Upper lobe of right lung (tissue), 1 donor: ENCODE results near the gene IFI35. TPM values are rescaled to one million over a fixed set of nuclear protein-coding genes. Genes with fewer than 3 reads are reported as not detected.

ENCODE experiments used
- ATAC-seq: fragments of 200-7000 bp; cut with Tn5 transposase; one replicate; pipeline ENCODE4 v1.9.1; 2020; ENCODE audit warnings: mild to moderate bottlenecking, moderate library complexity
- DNase-seq: peaks from one replicate; pipeline ENCODE4 v3.0.0-alpha.2; 2020
- H3K27ac ChIP-seq: fragments of 200-600 bp; one replicate; pipeline ENCODE4 v1.8.0; 2022
- H3K27me3 ChIP-seq: fragments of 200-600 bp; one replicate; pipeline ENCODE4 v1.8.0; 2022; ENCODE audit warnings: mild to moderate bottlenecking
- H3K36me3 ChIP-seq: fragments of 200-600 bp; one replicate; pipeline ENCODE4 v1.8.0; 2022
- H3K4me1 ChIP-seq: fragments of 200-600 bp; one replicate; pipeline ENCODE4 v1.8.0; 2022
- H3K4me3 ChIP-seq: fragments of 200-600 bp; one replicate; pipeline ENCODE4 v1.8.0; 2022; ENCODE audit warnings: mild to moderate bottlenecking
- H3K9me3 ChIP-seq: fragments of 200-600 bp; one replicate; pipeline ENCODE4 v1.8.0; 2022
- intact Hi-C: fragments of 100-400 bp; cut with DNase I; formaldehyde crosslinking; loops from one replicate; pipeline ENCODE4 v1.11.0; 2022
- total RNA-seq: library from RNA; stranded (reverse); fragmentation: NEBNext Ultra II Directional; extraction: Animal tissue kit (Norgen Biotek cat#: 25700); gene quantifications from one replicate; pipeline ENCODE4 v1.2.1, GENCODE V29; 2021
- TF ChIP-seq, protein P1 (sequence below): fragments of 200-600 bp; IDR thresholded peaks from one replicate; pipeline ENCODE4 v1.8.0; 2022; ENCODE audit warnings: antibody characterized with exemption
- donor health status: DM: no; HTN: yes; CAD: no; lungs with severe emphysema.

Gene IFI35
- total RNA-seq, 1 donor from 2014 or later = 47.7 TPM

DNA sequence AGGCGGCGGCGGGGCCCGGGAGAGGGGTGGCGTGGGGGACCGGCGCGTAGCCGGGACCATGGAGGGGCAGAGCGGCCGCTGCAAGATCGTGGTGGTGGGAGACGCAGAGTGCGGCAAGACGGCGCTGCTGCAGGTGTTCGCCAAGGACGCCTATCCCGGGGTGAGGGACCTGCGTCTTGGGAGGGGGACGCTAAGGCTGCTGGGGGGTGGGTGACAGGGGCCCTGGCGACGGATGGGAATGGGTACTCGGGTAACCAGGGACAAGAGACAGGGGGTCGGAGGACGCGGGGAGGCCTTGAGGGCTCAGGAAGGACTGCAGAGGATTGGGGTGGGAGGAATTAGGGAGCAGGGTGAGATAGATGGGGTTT lies 18.7 kb downstream of the IFI35 start:
- no peak for DNase-seq
- Histone ChIP-seq H3K27me3 (no peaks in the 10 kb centered on the region), H3K36me3 (no peaks in the 10 kb centered on the region), H3K4me1 (peaks cover 20% of the 10 kb centered on the region), H3K27ac (no peak overlapping the region), H3K9me3 (no peaks in the 10 kb centered on the region), H3K4me3 (peak overlapping the region; percentile 63)
- intact Hi-C loops = no loop called here
- TF ChIP-seq, protein P1, sequence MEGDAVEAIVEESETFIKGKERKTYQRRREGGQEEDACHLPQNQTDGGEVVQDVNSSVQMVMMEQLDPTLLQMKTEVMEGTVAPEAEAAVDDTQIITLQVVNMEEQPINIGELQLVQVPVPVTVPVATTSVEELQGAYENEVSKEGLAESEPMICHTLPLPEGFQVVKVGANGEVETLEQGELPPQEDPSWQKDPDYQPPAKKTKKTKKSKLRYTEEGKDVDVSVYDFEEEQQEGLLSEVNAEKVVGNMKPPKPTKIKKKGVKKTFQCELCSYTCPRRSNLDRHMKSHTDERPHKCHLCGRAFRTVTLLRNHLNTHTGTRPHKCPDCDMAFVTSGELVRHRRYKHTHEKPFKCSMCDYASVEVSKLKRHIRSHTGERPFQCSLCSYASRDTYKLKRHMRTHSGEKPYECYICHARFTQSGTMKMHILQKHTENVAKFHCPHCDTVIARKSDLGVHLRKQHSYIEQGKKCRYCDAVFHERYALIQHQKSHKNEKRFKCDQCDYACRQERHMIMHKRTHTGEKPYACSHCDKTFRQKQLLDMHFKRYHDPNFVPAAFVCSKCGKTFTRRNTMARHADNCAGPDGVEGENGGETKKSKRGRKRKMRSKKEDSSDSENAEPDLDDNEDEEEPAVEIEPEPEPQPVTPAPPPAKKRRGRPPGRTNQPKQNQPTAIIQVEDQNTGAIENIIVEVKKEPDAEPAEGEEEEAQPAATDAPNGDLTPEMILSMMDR = no peak
- no peak for ATAC-seq

GRCh38 chr17:43025766-43026537 lies 19.4 kb downstream of the IFI35 start:
- H3K9me3 ChIP-seq = no peaks in the 10 kb centered on the region
- H3K27me3 ChIP-seq = no peaks in the 10 kb centered on the region
- ATAC-seq (no peak), DNase-seq (no peak)
- no peak overlapping the region for H3K27ac ChIP-seq
- H3K4me3 ChIP-seq = no peak overlapping the region
- TF ChIP-seq, protein P1 = no peak
- H3K36me3 ChIP-seq = no peaks in the 10 kb centered on the region
- intact Hi-C loops = no loop called here
- peaks cover 16% of the 10 kb centered on the region for H3K4me1 ChIP-seq

- no peak overlapping the region for H3K27ac ChIP-seq
- no peaks in the 10 kb centered on the region for H3K27me3 ChIP-seq
- no peak for ATAC-seq
- peaks cover 13% of the 10 kb centered on the region for H3K4me1 ChIP-seq
- no peak overlapping the region for H3K4me3 ChIP-seq
- DNase-seq = no peak
- TF ChIP-seq, protein P1 = no peak
- H3K9me3 ChIP-seq = no peaks in the 10 kb centered on the region
- H3K36me3 ChIP-seq = no peaks in the 10 kb centered on the region
- intact Hi-C loops = no loop called here
These were observed 20.0 kb downstream of the IFI35 start for GRCh38 chr17:43026595-43026994.

DNA sequence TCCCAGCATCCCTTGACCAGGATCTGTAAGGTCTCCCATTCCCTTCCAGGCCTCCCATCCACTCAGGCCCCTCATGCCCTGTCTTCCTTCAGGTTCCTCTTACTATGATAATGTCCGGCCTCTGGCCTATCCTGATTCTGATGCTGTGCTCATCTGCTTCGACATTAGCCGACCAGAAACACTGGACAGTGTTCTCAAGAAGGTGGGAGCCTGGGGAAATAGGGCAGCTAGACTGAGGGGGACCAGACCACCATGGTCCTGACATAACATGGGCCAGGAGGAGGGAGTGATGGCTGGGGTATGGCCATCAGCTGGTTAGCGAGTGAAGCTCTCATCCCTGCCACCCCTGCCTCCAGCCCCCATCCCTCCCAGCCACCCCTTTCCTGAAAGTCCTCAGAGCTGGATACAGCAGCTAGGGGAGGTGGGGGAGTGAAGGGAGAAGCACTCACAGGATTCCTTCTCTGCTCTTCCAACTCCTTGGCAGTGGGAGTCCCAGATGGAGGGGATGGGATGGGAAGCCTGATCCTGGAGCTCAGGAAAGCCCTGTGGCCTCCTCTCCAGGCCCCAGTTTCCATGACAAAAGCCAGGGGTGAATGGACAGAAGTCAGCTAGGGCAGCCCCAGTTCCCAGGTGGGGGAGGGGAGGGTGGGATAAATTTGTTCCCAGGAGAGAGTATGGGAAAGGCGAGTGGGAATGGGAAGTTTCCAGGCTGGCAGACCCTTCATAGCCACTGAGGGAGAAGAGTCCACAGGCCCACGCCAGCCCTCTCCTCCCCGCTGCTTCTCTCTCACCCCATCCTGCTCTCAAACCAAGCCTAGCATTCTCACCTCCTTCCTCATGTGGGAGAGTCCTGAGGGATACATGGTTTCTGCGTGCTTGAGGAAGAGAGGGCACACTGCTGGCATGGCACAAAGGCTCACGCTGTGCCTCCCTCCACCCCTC lies 20.8 kb downstream of the IFI35 start:
- no peaks in the 10 kb centered on the region for H3K36me3 ChIP-seq
- H3K27ac ChIP-seq = no peak overlapping the region
- peaks cover 13% of the 10 kb centered on the region for H3K4me1 ChIP-seq
- no peak overlapping the region for H3K4me3 ChIP-seq
- ATAC-seq (no peak), DNase-seq (no peak)
- no peaks in the 10 kb centered on the region for H3K9me3 ChIP-seq
- TF ChIP-seq, protein P1 = no peak
- H3K27me3 ChIP-seq = no peaks in the 10 kb centered on the region
- intact Hi-C loops = no loop called here

- peaks cover 9% of the 10 kb centered on the region for H3K4me1 ChIP-seq
- TF ChIP-seq, protein P1 = no peak
- intact Hi-C loops = no loop called here
- no peaks in the 10 kb centered on the region for H3K36me3 ChIP-seq
- no peak overlapping the region for H3K27ac ChIP-seq
- DNase-seq = no peak
- no peak for ATAC-seq
- no peaks in the 10 kb centered on the region for H3K9me3 ChIP-seq
- no peaks in the 10 kb centered on the region for H3K27me3 ChIP-seq
- no peak overlapping the region for H3K4me3 ChIP-seq
These were observed 21.8 kb downstream of the IFI35 start for GRCh38 chr17:43028221-43028861.
